NCI-H524 (cell line): ENCODE results near the gene MYO1H.
"Not testable (repeated sequence)": the region's sequence is repeated elsewhere in the genome, so short reads cannot be mapped to it uniquely, and the experiment has no call there.

Source experiments
- DNase-seq, 2 experiments: peaks; one replicate each; lab custom pipeline; 2025; lab: John Stamatoyannopoulos, UW

MYO1H gene

DNA sequence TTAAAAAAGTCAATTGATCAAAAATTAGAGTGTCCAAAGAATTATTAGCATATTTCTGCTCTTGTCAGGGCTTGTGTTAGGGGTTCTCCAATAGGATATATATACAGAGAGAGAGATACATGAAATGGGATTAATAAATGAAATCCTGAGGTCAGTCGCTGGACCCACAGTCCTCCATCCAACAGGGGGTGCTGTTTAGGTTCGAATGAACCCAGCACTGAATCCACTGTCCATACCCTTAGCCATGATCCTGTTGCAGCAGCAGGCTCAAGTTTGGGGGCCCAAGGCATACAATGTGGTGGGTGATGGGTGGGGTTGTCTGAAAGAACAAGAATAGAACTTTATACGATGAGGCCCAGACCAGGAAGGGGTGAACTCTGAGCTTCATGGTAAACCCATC, 780 bp upstream of the MYO1H start:
- DNase-seq, result peak in 1 of 2 experiments; percentile 4

DNA sequence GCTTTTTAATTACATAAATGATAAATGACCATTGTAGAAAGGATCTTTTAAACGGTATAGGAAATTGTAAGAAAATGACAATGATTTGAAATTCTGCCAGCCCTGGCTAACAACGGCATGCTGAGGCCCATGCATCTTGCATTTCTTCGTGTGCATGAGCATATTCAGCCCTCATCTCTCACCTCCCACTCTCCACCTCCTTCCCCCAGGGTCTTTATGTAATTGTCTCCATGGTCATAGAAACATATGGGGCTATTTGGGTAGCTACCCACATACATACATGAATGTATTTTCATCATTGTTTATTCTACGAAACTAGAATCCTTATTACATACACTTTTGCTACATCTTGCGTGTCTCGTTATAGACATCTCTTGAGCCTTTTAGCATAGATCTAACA, 4.5 kb downstream of the MYO1H start:
- no peak for DNase-seq

DNA sequence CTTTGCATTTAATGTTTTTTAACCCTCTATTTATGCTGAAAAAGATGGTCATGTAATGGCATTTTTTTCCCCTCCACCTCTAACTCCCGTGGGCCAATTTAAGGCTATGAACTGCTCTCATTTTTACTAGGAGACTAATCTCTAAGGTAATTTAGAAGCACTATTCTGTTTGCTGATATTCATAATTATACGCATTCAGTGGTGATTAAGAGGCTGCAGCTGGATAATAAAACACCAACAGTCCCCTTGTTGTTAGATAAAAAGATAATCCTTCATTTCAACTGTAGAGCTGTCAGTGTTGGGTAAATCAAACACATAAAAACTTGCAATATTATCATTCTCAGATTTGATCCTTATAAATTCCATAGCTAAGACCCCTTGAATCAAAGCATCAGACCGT, 8.9 kb downstream of the MYO1H start:
- peak in 1 of 2 experiments; percentile 30 for DNase-seq

DNA sequence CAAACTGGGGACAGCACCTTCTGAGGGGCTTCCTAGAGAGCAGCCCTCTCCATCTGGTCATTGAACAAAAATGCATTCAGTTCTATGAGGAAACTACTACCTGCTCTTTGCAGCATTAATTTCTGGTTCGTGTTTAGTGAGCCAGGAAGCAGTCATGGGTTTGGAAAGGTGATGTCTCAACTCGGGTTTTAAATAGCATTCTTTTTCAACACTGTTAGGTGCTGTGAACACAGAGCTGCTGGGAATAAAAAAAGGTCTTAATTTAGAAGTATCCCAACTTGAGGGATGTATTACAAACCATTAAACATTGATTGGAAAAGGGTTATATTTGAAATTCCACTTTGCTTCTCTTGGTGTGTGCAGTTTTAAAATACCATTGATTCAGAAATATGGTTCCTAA, 9.3 kb downstream of the MYO1H start:
- no peak for DNase-seq

DNA sequence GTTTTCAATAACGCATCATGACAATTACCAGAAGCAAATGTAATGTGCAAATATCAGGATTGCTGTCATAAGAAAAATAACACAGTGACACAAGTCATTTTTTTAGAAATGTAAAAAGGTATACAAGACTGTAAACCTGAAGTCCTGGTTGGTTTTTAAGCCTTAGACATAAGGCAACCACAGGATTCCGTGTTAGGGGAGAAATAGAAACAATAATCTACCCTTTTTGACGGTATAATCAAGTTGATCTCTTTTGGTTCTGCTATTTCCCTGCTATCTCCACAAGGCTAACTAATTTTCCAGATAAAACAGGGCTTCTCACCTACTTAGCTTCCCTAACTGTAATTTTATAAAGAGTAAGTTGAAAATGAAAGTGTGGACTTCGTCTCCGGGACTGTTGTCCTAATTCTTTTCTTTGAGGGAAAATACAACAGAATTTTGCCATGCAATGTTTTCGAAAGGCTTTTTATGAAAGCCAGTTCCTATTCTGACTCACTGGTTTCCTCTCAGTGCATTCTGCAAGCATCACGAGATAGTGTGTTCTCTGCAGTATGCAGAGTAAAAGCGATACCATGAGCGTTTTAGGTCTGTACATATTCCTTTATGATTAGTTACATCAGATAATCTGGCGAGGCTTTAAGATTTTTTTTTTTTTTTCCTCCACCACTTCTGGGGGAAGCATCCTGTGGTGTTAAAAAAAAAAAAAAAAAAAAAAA, 10.6 kb downstream of the MYO1H start:
- no peak for DNase-seq

DNA sequence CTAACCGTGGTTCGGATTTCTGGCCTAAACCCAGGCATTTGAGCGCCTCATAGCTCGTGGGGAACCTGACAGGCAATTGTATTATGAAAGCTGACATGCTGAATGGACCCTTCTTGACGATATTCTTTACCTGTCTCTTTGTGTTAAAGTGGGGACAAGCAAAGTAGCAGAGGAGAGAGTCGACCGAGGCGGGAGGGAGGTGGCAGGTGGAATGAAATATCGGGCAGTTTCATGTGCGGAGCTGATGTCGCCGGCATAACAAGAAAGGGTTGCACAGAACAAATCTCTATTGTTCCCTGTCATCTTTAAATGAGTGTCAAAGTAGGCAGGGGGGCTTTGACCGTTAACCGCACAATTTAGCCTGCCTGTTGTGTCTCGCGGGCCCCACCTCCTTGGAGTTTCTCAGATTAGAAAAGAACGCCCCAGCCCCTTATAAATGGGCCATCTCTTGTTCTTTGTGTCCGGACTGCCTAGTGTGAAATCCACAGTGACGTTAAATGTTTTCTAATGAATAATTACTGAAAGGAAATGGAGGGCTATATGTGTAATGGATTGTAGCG, 11.5 kb downstream of the MYO1H start:
- DNase-seq, result no peak

DNA sequence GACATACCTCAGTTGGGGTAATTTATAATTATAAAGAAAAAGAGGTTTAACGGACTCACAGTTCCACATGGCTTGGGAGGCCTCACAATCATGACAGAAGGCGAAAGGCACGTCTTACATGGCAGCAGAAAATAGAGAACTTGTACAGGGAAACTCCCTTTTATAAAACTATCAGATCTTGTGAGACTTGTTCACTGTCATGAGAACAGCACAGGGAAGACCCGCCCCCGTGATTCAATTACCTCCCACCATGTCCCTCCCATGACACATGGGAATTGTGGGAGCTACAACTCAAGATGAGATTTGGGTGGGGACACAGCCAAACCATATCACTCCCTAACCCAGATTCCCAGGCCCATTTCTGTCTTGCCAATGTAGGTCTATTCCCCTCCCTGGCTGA, 22.1 kb downstream of the MYO1H start:
- no peak for DNase-seq

DNA sequence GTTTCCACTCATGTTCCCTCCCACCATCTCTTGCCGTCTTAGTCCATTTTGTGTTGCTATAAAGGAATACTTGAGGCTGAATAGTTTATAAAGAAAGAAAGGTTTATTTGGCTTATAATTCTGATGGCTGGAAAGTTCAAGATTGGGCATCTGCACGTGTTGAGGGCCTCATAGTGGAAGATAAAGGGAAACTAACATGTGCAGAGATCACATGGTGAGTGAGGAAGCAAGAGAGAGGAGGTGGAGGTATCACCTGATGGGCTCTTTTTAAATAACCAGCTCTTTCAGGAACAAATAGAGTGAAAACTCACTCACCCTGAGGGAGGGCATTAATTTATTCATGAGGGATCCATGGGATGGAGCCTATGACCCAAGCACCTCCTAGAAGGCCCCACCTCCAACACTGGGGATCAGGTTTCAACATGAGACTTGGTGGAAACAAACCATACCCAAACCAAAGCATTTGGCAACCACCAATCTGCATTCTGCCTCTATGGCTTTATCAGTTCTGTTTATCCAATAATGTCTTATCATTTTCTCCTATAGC, 29.5 kb downstream of the MYO1H start:
- DNase-seq, result no peak

DNA sequence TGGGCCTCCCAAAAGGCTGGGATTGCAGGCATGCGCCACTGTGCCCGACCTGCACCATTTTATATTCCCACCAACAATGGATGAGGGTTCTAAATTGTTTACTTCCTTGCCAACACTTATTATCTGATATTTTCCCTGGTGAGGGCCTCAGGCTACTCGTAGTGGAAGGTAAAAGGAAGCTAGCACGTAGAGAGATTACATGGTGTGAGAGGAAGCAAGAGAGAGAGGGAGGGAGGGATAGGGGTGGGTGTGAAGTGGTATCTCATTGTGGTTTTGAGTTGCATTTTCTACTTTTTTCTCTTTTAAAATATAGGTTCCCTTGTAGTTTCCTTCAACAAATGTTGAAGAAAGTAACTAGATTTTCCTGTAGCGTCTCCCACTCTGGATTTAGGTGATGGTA, 30.9 kb downstream of the MYO1H start:
- no peak for DNase-seq

DNA sequence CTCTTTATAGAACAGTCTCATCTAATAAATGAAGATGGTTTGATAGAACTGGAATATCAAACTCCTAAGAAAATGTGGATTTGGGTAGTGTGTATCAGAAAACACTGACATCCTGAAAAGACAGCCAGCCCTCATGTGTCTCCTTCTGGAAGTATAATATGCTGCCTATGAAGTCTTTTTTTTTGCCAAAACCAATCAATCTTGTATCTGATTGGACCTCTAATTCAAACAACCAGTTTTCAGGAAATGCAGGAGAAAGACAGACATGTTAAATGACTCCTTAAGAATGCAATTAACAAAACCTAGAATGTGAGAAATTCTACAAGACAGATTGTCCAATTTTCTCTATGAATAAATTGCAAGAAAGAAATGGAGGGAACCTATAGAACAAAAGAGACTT, 34.3 kb downstream of the MYO1H start:
- no peak for DNase-seq

DNA sequence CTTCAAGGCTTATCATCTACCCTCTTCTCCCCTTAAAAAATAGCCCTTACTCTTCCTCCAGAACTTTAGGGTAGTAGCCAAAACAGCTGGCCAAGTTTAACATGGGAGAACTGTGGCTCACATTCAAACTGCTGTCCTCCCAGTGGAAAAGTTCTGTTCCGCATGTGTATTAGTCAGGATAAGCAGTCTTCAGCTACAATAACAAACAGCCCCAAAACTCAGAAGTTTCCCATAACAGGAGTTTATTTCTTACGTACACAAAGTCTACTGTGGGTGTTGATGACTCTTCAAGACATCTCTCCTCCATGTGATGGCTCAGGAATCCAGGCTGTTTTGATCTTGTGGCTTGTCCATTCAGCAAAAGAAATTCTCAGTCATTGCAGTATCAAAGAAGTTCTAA, 35.5 kb downstream of the MYO1H start:
- no peak for DNase-seq

DNA sequence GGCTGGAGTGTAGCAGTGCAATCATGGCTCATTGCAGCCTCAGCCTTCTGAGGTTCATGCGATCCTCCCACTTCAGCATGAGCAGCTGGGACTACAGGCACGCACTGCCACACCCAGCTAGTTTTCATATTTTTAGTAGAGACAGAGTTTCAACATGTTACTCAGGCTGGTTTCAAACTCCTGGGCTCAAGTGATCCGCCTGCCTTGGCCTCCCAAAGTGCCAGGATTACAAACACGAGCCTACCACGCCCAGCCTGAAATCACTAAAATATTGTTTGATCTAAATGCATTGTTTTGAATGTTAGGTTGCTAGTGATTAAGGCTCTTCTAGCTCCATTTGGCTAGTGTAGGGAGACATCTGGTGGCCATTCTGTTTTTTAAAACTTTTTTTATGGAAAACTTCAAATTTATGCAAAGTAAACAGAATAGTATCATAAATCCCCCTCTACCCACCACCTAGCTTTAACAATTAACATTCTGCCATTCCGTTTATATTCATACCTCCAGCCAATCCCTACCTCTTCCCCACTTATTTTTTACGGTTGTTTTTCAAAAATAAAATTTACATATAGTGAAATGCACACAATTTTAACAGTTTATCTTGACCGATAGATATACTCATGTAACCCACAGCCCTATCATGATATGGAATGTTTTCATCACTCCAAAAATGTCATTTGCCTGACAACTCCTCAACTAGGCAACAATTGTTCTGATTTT, 37.8 kb downstream of the MYO1H start:
- DNase-seq, result peak; percentile 39 to 51

DNA sequence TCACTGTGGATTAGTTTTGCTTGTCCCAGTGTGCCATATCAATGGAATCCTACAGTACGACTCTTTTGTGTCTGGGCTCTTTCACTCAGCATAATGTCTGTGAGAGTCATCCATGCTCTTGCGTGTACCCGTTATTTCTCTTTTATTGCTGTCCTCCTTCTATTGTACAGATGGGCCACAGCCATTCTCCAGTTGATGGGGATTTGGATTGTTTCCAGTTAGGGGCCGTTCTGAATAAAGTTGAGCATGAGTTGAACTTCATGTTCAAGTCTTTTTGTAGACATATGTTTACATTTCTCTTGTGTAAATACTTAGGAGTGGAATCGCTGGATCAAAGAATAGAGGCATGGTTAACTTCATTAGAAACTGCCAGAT, 38.3 kb downstream of the MYO1H start:
- DNase-seq, result peak in 1 of 2 experiments; percentile 21

DNA sequence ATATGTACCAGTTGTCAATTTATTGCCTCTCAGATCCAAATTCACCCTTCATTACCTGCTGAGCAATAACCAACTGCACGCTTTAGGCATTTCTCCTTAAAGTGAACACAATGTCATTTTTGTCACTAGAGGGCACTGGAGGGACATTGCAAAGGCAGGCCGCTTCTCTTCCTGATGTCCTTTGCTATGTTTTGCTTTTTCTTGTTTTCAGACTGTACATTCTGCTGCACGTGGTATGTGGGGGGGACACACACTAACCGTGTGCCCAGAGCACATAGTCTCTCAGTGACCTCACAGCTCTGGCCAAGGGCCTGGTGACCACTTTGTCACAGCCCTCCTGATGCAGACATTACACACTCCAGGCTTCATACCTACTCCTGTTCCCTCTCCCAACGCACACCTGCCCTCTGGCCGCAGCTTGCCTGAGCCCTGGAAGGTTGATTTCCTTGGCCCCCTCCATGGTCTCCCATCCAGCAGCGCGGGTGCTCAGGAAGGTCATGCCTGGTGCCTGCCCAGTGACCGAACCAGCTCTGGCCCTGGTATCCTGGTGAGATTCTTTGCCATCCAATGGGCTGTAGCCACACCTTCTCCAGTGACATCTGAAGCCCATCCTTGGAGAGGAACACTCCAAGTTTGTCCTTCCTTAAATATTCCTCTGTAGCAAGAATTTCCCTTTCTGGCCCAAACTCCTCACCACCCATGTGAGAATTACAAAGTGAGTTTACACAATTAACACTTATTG, 39.9 kb downstream of the MYO1H start:
- peak; percentile 75 to 76 for DNase-seq

DNA sequence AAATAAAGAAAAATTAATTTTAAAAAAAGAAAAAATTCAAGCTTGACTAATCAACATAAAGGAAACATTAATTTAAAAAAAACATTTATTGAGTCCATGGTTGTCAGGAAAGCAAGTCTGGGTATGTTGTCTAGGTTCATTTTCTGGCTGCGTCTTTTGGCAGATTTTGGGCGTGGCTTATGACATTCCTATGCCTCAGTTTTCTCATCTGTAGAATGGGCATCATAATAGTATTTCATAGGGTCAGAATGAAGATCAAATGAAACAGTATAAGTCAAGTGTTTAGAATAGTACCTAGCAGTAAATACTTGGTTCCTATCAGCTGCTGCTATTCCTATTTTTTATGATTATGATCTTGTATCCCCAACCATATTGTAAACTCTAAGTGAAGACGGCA, 40.5 kb downstream of the MYO1H start:
- no peak for DNase-seq

DNA sequence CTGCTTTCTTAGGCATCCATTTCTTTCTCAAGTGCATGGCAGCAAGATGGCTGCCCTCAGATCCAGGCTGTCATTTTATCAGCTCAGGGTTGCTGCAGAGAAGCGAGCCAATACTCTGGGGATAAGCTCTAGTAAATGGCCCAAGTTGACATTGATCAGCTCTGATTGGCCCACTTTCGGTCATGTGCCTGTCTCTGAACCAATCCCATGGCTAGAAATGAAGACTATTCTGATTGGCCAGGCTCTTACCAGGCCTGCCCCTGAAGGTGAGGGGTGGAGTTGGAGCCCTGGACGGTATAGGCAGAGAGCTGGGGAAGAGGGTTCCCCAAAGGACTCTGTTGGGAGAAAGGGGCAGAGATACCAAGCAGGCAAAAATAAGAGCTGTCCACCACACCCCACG, 41.4 kb downstream of the MYO1H start:
- peak; percentile 59 to 75 for DNase-seq

DNA sequence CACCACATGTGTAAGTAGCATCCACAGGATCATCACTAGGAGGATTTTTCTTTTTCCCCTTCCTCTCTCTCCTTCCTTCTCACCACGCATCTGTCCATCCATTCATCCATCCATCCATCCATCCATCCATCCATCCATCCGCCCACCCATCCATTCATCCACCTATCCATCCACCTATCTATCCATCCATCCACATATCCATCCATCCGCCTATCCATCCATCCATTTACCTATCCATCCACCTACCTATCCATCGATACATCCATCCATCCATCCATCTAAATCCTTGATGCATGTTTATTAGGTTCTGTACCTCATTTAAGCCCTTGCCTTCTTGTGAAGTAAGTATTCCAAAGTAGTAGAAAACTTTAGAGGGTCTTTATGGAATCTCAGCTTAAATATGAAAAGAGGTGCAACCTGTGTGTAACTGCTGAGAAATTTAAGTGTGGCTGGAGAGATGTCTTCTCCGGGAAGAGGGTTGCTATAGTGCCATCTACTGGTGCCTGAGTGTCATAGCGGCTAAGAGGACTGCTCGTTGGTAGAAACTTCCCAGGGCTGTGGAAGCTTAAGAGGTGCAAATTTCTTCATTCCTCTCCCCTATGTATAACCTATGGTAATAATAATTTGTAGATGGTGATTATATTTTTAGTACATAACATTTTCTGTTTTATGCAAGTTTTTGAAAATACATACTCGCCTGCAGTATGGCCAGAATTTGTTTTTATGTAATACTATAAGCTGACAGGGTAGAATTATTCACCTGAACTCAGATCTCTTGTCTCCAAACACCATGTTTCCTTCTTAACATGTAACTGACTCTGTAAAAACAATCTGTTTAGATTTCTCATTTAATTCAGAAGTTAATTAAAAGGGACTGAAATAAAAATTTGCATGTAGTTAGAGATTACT, 46.0 kb downstream of the MYO1H start:
- DNase-seq, result peak; percentile 29 to 66

DNA sequence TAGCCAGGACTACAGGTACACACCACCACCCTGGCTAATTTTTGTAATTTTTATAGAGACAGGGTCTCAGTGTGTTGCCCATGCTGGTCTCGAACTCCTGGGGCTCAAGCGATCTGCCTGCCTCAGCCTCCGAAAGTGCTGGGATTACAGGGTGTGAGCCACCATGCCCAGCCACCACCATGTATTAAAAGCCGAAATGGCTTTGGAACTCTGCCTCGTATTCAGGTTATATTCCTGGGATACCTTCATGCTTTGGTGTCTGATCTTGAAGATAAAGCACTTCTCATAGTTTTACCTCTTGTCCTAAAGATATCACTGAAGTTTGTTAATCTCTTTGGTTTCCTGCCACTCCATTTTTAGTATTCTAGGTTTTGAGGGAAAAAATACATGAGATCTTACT, 47.2 kb downstream of the MYO1H start:
- no peak for DNase-seq

DNA sequence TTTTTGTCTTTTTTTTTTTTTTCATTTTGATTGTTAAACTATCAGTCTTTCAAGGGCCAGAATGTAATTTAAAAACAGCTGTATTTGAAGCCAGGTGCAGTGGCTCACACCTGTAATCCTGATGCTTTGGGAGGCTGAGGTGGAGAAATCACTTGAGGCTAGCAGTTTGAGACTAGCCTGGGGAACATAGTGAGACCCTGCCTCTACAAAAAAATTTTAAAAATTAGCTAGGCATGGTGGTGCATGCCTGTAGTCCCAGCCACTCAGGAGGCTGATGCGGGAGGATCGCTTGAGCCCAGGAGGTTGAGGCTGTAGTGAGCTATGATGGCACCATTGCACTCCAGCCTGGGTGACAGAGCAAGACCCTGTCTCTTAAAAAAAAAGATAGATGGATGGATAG, 57.1 kb downstream of the MYO1H start:
- not testable (repeated sequence) for DNase-seq

DNA sequence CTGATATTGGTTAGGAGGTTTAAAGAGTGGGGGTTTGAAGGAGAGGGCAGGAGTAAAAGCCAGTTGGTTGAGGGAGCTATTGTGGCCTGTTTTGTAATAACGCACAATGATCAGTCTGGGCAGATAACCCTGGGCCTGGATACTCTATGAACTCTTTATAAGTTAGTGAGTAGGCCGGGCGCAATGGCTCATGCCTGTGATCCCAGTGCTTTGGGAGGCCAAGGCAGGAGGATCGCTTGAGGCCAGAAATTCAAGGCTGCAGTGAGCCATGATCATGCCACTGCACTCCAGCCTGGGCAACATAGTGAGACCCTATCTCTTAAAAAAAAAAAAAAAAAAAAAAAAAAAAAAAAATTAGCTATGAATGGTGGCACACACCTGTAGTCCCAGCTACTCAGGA, 58.4 kb downstream of the MYO1H start:
- DNase-seq, result not testable (repeated sequence)

DNA sequence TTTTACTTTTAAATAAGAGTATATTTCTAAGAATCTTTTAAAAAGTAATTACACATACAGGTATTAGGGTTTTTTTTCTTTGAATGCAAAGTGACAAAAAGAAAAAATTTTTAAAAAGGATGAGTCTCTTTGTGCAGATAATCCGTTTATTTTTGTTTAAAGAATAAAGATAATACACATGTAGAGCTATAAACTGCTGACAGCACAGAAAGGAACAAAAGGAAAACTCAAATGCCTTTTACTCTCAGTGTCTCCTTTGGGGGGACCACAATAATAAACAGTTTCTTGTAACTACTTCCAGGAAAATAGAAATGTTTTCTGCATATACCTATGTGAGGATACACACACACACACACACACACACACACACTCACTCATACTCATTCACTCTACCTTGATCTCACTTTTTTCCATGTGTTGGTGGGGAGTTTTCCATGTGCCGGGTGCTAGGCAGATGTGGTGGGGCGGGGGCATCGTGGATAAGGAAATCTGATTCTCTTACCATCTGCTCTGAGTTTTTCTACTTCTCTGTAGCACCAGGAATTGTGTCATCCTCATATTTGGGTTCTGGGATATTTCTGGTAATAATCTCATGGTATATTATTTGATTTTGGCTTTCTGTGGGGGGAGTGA, 71.3 kb downstream of the MYO1H start:
- peak; percentile 83 to 93 for DNase-seq
